Progenitor cell of endocrine pancreas (in vitro differentiated cells): ENCODE data around the gene ACTR3. TPM values are rescaled to one million over a fixed set of nuclear protein-coding genes. Genes with fewer than 3 reads are reported as not detected.
"Not testable (repeated sequence)": the region's sequence is repeated elsewhere in the genome, so short reads cannot be mapped to it uniquely, and the experiment has no call there.

Source experiments
- DNase-seq: peaks from one replicate; pipeline ENCODE4 v3.0.0; 2021; ENCODE audit warnings: low spot score; ENCODE audit not compliant: unreplicated experiment
- H3K27ac Mint-ChIP-seq: 2 replicates; pipeline ENCODE4 v1.8.0; 2021; ENCODE audit warnings: mild to moderate bottlenecking, moderate library complexity, mixed read lengths
- H3K27me3 Mint-ChIP-seq: 2 replicates; pipeline ENCODE4 v1.8.0; 2021; ENCODE audit warnings: mixed read lengths
- H3K36me3 Mint-ChIP-seq: 2 replicates; pipeline ENCODE4 v1.8.0; 2022; ENCODE audit warnings: mixed read lengths; ENCODE audit not compliant: insufficient read depth
- H3K4me1 Mint-ChIP-seq: 2 replicates; pipeline ENCODE4 v1.8.0; 2021; ENCODE audit warnings: low read depth, mixed read lengths
- H3K4me3 Mint-ChIP-seq: 2 replicates; pipeline ENCODE4 v1.8.0; 2021; ENCODE audit warnings: low read depth, mild to moderate bottlenecking, moderate library complexity, mixed read lengths
- H3K9me3 Mint-ChIP-seq: 2 replicates; pipeline ENCODE4 v1.8.0; 2021; ENCODE audit warnings: low read depth, mixed read lengths
- long read RNA-seq: library from polyadenylated mRNA; unstranded; transcript quantifications from one replicate; pipeline ENCODE4 v2.0.0, GENCODE V29; 2020
- total RNA-seq: library from RNA; stranded (reverse); gene quantifications from 2 replicates; pipeline ENCODE4 v1.2.1, GENCODE V29; 2021
- TF ChIP-seq, protein P1 (sequence below): fragments of 200-600 bp; sonication (generic); IDR thresholded peaks from one replicate; pipeline ENCODE4 v1.5.0; 2021; ENCODE audit warnings: antibody characterized with exemption, mild to moderate bottlenecking; ENCODE audit not compliant: unreplicated experiment

ACTR3 gene
- 156 and 170 TPM in 2 replicates for total RNA-seq
- long read RNA-seq, full-length matches to known transcripts = 784 of 832 reads
- long read RNA-seq, partial matches to known transcripts = 18 of 832 reads
- long read RNA-seq, other reads (novel, unspliced or antisense) = 30 of 832 reads

DNA sequence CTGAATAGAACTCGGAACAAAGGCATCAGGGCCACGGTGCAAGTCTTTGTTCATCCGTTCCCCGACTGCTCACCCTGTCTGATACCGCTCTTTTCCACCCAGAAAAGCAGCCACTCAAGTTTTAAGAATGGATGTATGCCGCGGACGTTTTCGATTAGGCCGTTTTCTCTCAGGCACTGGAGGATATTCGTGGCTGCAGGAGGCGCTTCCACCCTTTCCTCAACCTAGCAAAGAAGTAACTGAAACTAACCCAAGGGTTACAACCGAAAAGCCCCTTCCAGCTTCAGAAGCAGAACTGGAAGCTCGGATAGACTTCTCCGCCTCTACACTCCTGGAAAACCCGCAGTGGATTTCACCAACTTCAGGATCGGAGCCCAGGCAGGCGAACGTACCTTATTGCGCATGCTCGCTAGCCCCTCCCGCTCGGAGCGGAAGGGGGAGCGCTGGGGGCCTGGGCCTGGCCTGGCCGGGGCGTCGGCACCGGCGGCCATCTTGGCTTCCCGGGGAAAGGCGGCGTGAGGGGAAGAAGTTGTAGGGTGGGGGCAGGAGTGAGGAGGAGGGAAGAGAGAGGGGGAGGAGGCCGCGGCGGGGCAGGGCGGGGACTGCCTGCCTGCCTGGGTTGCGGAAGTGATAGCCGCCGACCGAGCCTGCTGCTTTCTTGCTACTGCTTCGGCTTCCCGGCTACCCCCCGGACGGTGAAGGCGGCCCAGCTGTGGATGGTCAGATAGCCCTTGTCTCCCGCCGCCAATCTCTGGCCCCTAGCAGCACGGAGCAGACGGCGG, at the start of gene ACTR3:
Gene ACTR3, plus strand, starts transcription at position 619 of the 782 bp plus-strand sequence. CDS start 191 bp downstream, outside the sequence.
- Mint-ChIP-seq H3K9me3 (no peaks in the 10 kb centered on the region), H3K27ac (peak within 1 kb of the TSS; percentile 100), H3K27me3 (no peaks in the 10 kb centered on the region), H3K4me1 (peaks cover 46% of the 10 kb centered on the region), H3K36me3 (peaks cover 4% of the 10 kb centered on the region), H3K4me3 (peak within 1 kb of the TSS; percentile 96)
- TF ChIP-seq, protein P1, sequence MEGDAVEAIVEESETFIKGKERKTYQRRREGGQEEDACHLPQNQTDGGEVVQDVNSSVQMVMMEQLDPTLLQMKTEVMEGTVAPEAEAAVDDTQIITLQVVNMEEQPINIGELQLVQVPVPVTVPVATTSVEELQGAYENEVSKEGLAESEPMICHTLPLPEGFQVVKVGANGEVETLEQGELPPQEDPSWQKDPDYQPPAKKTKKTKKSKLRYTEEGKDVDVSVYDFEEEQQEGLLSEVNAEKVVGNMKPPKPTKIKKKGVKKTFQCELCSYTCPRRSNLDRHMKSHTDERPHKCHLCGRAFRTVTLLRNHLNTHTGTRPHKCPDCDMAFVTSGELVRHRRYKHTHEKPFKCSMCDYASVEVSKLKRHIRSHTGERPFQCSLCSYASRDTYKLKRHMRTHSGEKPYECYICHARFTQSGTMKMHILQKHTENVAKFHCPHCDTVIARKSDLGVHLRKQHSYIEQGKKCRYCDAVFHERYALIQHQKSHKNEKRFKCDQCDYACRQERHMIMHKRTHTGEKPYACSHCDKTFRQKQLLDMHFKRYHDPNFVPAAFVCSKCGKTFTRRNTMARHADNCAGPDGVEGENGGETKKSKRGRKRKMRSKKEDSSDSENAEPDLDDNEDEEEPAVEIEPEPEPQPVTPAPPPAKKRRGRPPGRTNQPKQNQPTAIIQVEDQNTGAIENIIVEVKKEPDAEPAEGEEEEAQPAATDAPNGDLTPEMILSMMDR = no peak
- DNase-seq = peak; percentile 99

DNA sequence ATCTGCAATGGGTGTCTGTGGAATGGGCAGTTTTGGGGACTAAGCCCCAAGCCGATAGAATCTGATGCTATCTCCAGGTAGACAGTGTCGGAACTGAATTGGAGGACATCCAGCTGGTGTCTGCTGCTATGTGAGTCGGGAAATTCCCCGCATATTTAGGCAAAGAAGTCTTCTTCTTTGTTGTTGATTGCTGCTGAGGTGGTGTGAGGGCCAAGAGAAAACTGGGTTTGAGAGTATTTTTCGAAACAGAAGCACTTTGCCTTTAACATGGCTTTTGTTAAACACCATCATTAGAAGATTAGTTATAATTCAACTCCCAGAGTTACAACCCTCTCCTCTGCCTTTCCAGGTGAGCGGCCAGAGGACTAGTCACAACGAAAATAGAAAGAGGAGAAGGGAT, 49.4 kb upstream of the ACTR3 start:
- no peak for DNase-seq
- H3K9me3 Mint-ChIP-seq = peaks cover 4% of the 10 kb centered on the region
- no peak overlapping the region for H3K4me3 Mint-ChIP-seq
- no peaks in the 10 kb centered on the region for H3K4me1 Mint-ChIP-seq
- no peaks in the 10 kb centered on the region for H3K27me3 Mint-ChIP-seq
- no peaks in the 10 kb centered on the region for H3K36me3 Mint-ChIP-seq
- no peak overlapping the region for H3K27ac Mint-ChIP-seq
- TF ChIP-seq, protein P1 = no peak

DNA sequence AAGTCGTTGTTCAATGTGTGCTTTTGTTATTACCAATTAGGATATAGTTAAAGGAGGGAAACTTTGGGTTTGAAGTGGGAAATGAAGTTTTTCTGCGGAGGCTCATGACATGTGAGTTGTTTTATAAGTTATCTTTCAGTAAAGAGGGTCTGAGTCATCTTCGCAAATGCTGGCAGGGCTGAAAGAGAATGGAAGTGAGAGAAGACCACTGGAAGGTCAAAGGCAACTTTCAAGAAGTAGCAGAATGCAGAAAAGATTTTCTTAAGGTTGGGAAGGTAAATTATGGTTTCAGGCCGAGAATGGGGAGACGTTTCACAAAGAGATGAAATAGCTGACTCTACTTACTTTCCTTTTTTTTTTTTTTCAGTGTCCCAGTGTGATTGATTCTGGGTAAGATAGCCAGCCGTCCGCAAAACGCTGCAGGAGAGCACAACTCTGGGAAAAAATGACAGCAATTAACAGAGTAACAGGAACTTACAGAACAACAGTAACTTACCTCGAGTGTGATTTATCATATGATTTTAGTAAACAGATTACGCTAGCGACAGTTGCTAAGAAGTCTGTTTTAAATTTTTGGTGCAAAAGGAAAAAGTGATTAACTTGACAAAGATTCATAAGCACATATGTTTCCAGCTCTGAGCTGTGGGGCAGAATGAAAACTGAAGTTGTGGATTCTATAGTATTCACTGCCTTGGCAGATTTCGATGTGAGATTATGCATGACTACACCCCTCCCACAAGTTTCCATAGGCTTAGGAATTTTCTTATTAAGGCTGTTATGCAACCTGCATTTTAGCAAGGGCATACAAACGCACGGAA, 46.8 kb upstream of the ACTR3 start:
- Mint-ChIP-seq H3K36me3 (peaks cover 2% of the 10 kb centered on the region), H3K27ac (no peak overlapping the region), H3K9me3 (peaks cover 8% of the 10 kb centered on the region), H3K27me3 (no peaks in the 10 kb centered on the region), H3K4me3 (no peak overlapping the region), H3K4me1 (no peaks in the 10 kb centered on the region)
- TF ChIP-seq, protein P1 = no peak
- no peak for DNase-seq

DNA sequence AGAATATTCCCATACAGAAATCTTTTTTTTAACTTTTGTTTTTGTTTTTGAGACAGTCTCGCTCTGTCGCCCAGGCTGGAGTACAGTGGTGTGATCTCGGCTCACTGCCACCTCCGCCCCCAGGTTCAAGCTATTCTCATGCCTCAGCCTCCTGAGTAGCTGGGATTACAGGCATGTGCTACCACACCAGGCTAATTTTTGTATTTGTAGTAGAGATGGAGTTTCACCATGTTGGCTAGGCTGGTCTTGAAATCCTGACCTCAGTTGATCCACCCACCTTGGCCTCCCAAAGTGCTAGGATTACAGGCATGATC, 46.2 kb upstream of the ACTR3 start:
- not testable (repeated sequence) for H3K4me3 Mint-ChIP-seq, H3K27me3 Mint-ChIP-seq, H3K27ac Mint-ChIP-seq, H3K9me3 Mint-ChIP-seq, DNase-seq, H3K4me1 Mint-ChIP-seq, H3K36me3 Mint-ChIP-seq

DNA sequence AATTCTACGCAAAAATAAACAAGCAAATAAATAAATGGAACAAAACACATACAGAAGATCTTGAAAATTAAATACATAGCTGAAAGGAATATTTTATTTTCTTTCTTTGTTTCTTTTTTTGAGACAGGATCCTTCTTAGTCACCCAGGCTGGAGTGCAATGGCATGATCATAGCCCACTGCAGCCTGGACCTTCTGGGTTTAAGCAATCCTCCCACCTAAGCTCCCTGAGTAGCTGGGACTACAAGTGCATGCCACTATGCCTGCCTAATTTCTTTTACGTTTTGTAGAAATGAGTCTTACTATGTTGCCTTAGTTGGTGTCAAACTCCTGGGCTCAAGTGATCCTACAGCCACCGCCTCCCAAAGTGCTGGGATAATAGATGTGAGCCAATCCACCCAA, 44.6 kb upstream of the ACTR3 start:
- DNase-seq = no peak
- Mint-ChIP-seq H3K4me1 (no peaks in the 10 kb centered on the region), H3K9me3 (peaks cover 8% of the 10 kb centered on the region), H3K27ac (no peak overlapping the region), H3K36me3 (peaks cover 2% of the 10 kb centered on the region), H3K27me3 (no peaks in the 10 kb centered on the region), H3K4me3 (no peak overlapping the region)
- TF ChIP-seq, protein P1 = no peak

DNA sequence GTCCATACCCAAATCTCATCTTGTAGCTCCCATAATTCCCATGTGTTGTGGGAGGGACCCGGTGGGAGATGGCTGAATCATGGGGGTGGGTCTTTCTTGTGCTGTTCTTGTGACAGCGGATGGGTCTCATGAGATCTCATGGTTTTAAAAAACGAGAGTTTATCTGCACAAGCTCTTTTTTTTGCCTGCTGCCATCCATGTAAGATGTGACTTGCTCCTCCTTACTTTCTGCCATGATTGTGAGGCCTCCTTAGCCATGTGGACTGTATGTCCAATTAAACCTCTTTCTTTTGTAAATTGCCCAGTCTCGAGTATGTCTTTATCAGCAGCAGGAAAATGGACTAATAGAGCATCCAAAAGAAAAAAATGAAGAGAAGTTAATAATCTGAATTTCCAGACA, 44.1 kb upstream of the ACTR3 start:
- H3K4me3 Mint-ChIP-seq, H3K9me3 Mint-ChIP-seq, DNase-seq, H3K36me3 Mint-ChIP-seq, H3K4me1 Mint-ChIP-seq, H3K27me3 Mint-ChIP-seq, H3K27ac Mint-ChIP-seq: not testable (repeated sequence)
